ENCODE results near the gene MAN2B1. TPM values are rescaled to one million over a fixed set of nuclear protein-coding genes. Genes with fewer than 3 reads are reported as not detected.
A peak's percentile ranks its signal among the peaks of the same experiment; 100 is the strongest.

Gene MAN2B1
- total RNA-seq, 2 donors from 2014 or later = 33.7 to 35.5 TPM

DNA sequence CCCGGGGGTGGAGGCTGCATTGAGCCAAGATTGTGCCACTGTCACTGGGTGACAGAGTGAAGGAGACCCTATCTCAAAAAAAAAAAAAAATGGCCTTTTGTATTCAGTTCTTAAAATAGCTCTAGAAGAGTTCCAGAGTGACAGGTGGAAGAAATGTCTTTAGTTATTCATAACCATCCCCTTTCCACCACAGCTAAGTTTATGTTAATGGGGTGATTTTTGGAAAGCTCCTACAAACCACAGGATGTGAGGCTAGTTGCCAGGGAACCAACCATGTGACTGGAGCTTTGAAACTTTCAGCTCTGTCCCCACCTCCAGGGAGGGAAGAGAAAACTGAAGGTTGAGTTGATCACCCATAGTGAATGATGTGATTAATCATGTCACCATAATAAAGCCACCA is 62.8 kb downstream of the MAN2B1 start:
- DNase-seq (ENCODE audit: low spot score) = no peak
- Histone ChIP-seq H3K9me3 (no peaks in the 10 kb centered on the region), H3K27ac (no peak overlapping the region), H3K4me1 (no peaks in the 10 kb centered on the region), H3K36me3 (peaks cover 13% of the 10 kb centered on the region), H3K4me3 (no peak overlapping the region), H3K27me3 (no peaks in the 10 kb centered on the region)
- TF ChIP-seq, protein P1, sequence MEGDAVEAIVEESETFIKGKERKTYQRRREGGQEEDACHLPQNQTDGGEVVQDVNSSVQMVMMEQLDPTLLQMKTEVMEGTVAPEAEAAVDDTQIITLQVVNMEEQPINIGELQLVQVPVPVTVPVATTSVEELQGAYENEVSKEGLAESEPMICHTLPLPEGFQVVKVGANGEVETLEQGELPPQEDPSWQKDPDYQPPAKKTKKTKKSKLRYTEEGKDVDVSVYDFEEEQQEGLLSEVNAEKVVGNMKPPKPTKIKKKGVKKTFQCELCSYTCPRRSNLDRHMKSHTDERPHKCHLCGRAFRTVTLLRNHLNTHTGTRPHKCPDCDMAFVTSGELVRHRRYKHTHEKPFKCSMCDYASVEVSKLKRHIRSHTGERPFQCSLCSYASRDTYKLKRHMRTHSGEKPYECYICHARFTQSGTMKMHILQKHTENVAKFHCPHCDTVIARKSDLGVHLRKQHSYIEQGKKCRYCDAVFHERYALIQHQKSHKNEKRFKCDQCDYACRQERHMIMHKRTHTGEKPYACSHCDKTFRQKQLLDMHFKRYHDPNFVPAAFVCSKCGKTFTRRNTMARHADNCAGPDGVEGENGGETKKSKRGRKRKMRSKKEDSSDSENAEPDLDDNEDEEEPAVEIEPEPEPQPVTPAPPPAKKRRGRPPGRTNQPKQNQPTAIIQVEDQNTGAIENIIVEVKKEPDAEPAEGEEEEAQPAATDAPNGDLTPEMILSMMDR (IDR thresholded peaks at IDR 0.05) = no peak

DNA sequence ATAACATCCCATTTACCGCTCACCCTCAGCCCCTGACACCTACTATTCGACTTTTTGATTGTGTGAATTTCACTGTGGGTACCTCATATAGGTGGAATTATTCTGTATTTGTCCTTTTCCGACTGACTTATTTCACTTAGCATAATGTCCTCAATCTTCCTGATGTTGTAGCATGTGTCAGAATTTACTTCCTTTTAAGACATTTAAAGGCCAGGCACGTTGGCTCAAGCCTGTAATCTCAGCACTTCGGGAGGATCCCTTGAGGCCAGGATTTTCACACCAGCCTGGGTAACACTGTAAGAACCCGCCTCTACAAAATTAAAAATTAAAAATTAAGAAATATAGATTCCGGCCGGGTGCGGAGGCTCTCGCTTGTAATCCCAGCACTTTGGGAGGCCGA is 68.9 kb downstream of the MAN2B1 start:
- Histone ChIP-seq H3K27me3 (no peaks in the 10 kb centered on the region), H3K4me1 (no peaks in the 10 kb centered on the region), H3K27ac (no peak overlapping the region), H3K4me3 (no peak overlapping the region), H3K9me3 (no peaks in the 10 kb centered on the region), H3K36me3 (no peaks in the 10 kb centered on the region)
- TF ChIP-seq, protein P1 (IDR thresholded peaks at IDR 0.05) = no peak
- DNase-seq (ENCODE audit: low spot score) = no peak

DNA sequence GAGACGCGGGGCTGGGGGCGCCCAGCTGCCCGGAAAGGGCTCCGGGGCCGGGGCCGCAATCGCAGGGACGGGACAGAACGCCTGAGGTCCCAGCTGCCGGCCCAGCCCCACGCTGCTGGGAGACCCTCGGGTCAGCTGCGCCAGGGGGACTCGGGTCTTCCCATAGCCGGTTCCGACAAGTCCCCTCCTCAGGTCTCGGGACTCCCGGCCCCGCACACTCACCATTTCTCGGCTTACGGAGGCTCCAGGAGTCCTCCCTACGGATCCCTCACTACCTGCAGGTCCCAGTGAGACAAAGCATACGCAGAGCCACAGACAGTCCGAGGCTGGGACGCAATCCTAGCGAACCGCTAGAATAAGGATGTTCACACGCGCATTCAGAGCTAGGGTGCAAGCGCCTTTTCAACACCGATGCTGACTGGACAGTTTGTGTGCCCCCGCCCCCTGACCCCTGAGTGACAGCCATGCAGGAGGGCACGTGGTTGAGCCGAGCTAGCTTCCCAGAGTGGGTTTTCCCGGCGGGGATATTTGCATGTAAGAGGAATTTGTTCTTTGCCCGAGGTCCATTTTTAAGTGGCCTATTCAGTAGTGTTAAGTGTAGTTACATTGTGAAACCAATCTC is 69.5 kb downstream of the MAN2B1 start:
- DNase-seq (ENCODE audit: low spot score) = no peak
- no peaks in the 10 kb centered on the region for H3K36me3 ChIP-seq
- H3K4me1 ChIP-seq = no peaks in the 10 kb centered on the region
- H3K27me3 ChIP-seq = no peaks in the 10 kb centered on the region
- TF ChIP-seq, protein P1 (IDR thresholded peaks at IDR 0.05) = no peak
- H3K4me3 ChIP-seq = peak overlapping the region in 1 of 2 donors; percentile 4
- H3K9me3 ChIP-seq = no peaks in the 10 kb centered on the region
- H3K27ac ChIP-seq = no peak overlapping the region

Other genes with a start within 250 kb of the MAN2B1 start
- gene ZNF443, start 225.7 kb downstream of the MAN2B1 start, total RNA-seq = 1 to 10 TPM; 1.7 to 2.6 TPM
- 1 to 10 TPM; 1.6 to 2.0 TPM for gene ZNF709, start 181.9 kb downstream of the MAN2B1 start, total RNA-seq
- 1 to 10 TPM; 8.5 to 8.6 TPM for gene ZNF564, start 115.3 kb downstream of the MAN2B1 start, total RNA-seq
- 1 to 10 TPM; 2.5 to 4.5 TPM for gene ZNF490, start 55.9 kb downstream of the MAN2B1 start, total RNA-seq
- 10 to 100 TPM in 1 of 2 donors, 1 to 10 TPM in 1; 8.2 to 10.1 TPM for gene ZNF791, start 55.8 kb downstream of the MAN2B1 start, total RNA-seq
- gene WDR83, start 65 bp upstream of the MAN2B1 start, total RNA-seq = 10 to 100 TPM; 10.1 to 11.6 TPM
- 10 to 100 TPM; 59.8 to 60.1 TPM for gene DHPS, start 15.1 kb upstream of the MAN2B1 start, total RNA-seq
- not detected for gene GNG14, start 21.3 kb upstream of the MAN2B1 start, total RNA-seq
- 1 to 10 TPM; 1.8 TPM for gene FBXW9, start 29.9 kb upstream of the MAN2B1 start, total RNA-seq
- gene TNPO2, start 57.2 kb upstream of the MAN2B1 start, total RNA-seq = 10 to 100 TPM; 35.9 to 55.2 TPM
- 100 to 1,000 TPM; 262 to 287 TPM for gene TRIR, start 67.9 kb upstream of the MAN2B1 start, total RNA-seq
- gene GET3, start 70.8 kb upstream of the MAN2B1 start, total RNA-seq = 10 to 100 TPM; 44.6 to 55.1 TPM
- gene BEST2, start 85.0 kb upstream of the MAN2B1 start, total RNA-seq = not detected
- 10 to 100 TPM; 11.4 to 12.2 TPM for gene HOOK2, start 108.8 kb upstream of the MAN2B1 start, total RNA-seq
- 100 to 1,000 TPM; 321 to 506 TPM for gene JUNB, start 124.7 kb upstream of the MAN2B1 start, total RNA-seq
- 100 to 1,000 TPM; 702 to 859 TPM for gene PRDX2, start 135.1 kb upstream of the MAN2B1 start, total RNA-seq
- not detected for gene THSD8, start 135.3 kb upstream of the MAN2B1 start, total RNA-seq
- gene RNASEH2A, start 139.8 kb upstream of the MAN2B1 start, total RNA-seq = 1 to 10 TPM; 3.1 to 4.0 TPM
- gene RTBDN, start 167.8 kb upstream of the MAN2B1 start, total RNA-seq = not detected
- not detected for gene MAST1, start 171.8 kb upstream of the MAN2B1 start, total RNA-seq
- 10 to 100 TPM; 24.2 to 24.9 TPM for gene DNASE2, start 214.7 kb upstream of the MAN2B1 start, total RNA-seq
- gene KLF1, start 220.5 kb upstream of the MAN2B1 start, total RNA-seq = under 1 TPM in 1 of 2 donors, not detected in 1; 0.26 TPM
- gene GCDH, start 224.4 kb upstream of the MAN2B1 start, total RNA-seq = 10 to 100 TPM; 28.4 to 58.3 TPM